DOHH2 (cell line): ENCODE measurements around the gene TRIML1.

Source experiments
- H3F3A ChIP-seq: fragments of 200-600 bp; sonication (generic), shearing (Covaris generic); 2 replicates; pipeline ENCODE4 v1.6.0; 2016; ENCODE audit warnings: antibody characterized with exemption, mild to moderate bottlenecking; ENCODE audit not compliant: control insufficient read depth, insufficient read depth
- H3K27ac ChIP-seq: fragments of 200-600 bp; sonication (generic); 2 replicates; pipeline ENCODE4 v1.5.1; 2014; ENCODE audit warnings: low read depth, mild to moderate bottlenecking, low read length, moderate library complexity
- H3K27me3 ChIP-seq: fragments of 200-600 bp; sonication (generic); 2 replicates; pipeline ENCODE4 v1.6.1; 2014; ENCODE audit warnings: mild to moderate bottlenecking, low read length, mixed read lengths; ENCODE audit not compliant: control insufficient read depth
- H3K36me3 ChIP-seq: fragments of 200-600 bp; sonication (generic); 2 replicates; pipeline ENCODE4 v1.6.1; 2014; ENCODE audit warnings: mild to moderate bottlenecking, low read length, moderate library complexity, mixed read lengths; ENCODE audit not compliant: control insufficient read depth
- H3K4me1 ChIP-seq: fragments of 200-600 bp; sonication (generic); 2 replicates; pipeline ENCODE4 v1.6.1; 2014; ENCODE audit warnings: mild to moderate bottlenecking, low read length, mixed read lengths; ENCODE audit not compliant: control insufficient read depth
- H3K4me2 ChIP-seq: fragments of 200-600 bp; sonication (generic); 2 replicates; pipeline ENCODE4 v1.6.0; 2014; ENCODE audit warnings: mild to moderate bottlenecking, low read length, moderate library complexity
- H3K4me3 ChIP-seq: fragments of 200-600 bp; sonication (generic); 2 replicates; pipeline ENCODE4 v1.5.1; 2014; ENCODE audit warnings: mild to moderate bottlenecking, low read length, mixed read lengths
- H3K79me2 ChIP-seq: fragments of 200-600 bp; sonication (generic); 2 replicates; pipeline ENCODE4 v1.6.1; 2014; ENCODE audit warnings: mild to moderate bottlenecking, low read length, mixed read lengths; ENCODE audit not compliant: control insufficient read depth
- H3K9me2 ChIP-seq: fragments of 200-600 bp; sonication (generic); replicated peaks from 2 replicates; pipeline ENCODE4 v1.6.1; 2014; ENCODE audit warnings: mild to moderate bottlenecking, low read length, mixed read lengths; ENCODE audit not compliant: control insufficient read depth
- H3K9me3 ChIP-seq: fragments of 200-600 bp; sonication (generic); 2 replicates; pipeline ENCODE4 v1.6.1; 2014; ENCODE audit warnings: antibody characterized with exemption, low read length, mixed read lengths; ENCODE audit not compliant: control insufficient read depth, insufficient read depth
- H4K20me1 ChIP-seq: fragments of 200-600 bp; sonication (generic); 2 replicates; pipeline ENCODE4 v1.6.0; 2014; ENCODE audit warnings: low read depth, mild to moderate bottlenecking, antibody characterized with exemption, low read length, moderate library complexity; ENCODE audit not compliant: control insufficient read depth, insufficient read depth
- CTCF ChIP-seq: fragments of 200-600 bp; sonication (generic); IDR thresholded peaks from one replicate; pipeline ENCODE4 v1.5.1; 2014; ENCODE audit warnings: antibody characterized with exemption, mild to moderate bottlenecking, low read depth, low read length; ENCODE audit not compliant: poor library complexity, severe bottlenecking
- EZH2phosphoT487 ChIP-seq: fragments of 200-600 bp; sonication (generic); IDR thresholded peaks from 2 replicates; pipeline ENCODE4 v1.6.1; 2017; ENCODE audit warnings: borderline replicate concordance, mild to moderate bottlenecking, antibody characterized with exemption, low read length, moderate library complexity, mixed read lengths

TRIML1 gene

GRCh38 chr4:188117631-188118324 is 21.5 kb upstream of the TRIML1 start:
- H3K79me2 ChIP-seq, result no peaks in the 10 kb centered on the region
- TF ChIP-seq EZH2phosphoT487 (no peak), CTCF (no peak)
- H3K9me2 ChIP-seq, result no peaks in the 10 kb centered on the region
- H3K4me1 ChIP-seq, result no peaks in the 10 kb centered on the region
- H4K20me1 ChIP-seq, result no peaks in the 10 kb centered on the region
- no peak overlapping the region for H3K4me2 ChIP-seq
- no peak overlapping the region for H3K27ac ChIP-seq
- no peak overlapping the region for H3K4me3 ChIP-seq
- H3K36me3 ChIP-seq, result no peaks in the 10 kb centered on the region
- H3F3A ChIP-seq, result no peaks in the 10 kb centered on the region
- H3K27me3 ChIP-seq, result no peaks in the 10 kb centered on the region
- peaks cover 4% of the 10 kb centered on the region; the same call in 1 of the 2 replicates for H3K9me3 ChIP-seq

GRCh38 chr4:188121530-188121929 is 17.7 kb upstream of the TRIML1 start:
- Histone ChIP-seq H3K4me2 (no peak overlapping the region), H3K4me1 (no peaks in the 10 kb centered on the region), H3K27ac (no peak overlapping the region), H4K20me1 (no peaks in the 10 kb centered on the region), H3K79me2 (no peaks in the 10 kb centered on the region), H3K4me3 (no peak overlapping the region), H3K9me2 (no peaks in the 10 kb centered on the region), H3F3A (no peaks in the 10 kb centered on the region), H3K9me3 (no peaks in the 10 kb centered on the region), H3K27me3 (no peaks in the 10 kb centered on the region), H3K36me3 (no peaks in the 10 kb centered on the region)
- TF ChIP-seq EZH2phosphoT487 (no peak), CTCF (no peak)

- Histone ChIP-seq H3K27ac (no peak overlapping the region), H3K4me1 (no peaks in the 10 kb centered on the region), H3F3A (no peaks in the 10 kb centered on the region), H3K4me2 (no peak overlapping the region), H3K9me2 (no peaks in the 10 kb centered on the region), H3K4me3 (no peak overlapping the region), H3K36me3 (no peaks in the 10 kb centered on the region), H3K79me2 (no peaks in the 10 kb centered on the region), H4K20me1 (no peaks in the 10 kb centered on the region), H3K9me3 (peaks cover 4% of the 10 kb centered on the region; the same call in 1 of the 2 replicates), H3K27me3 (no peaks in the 10 kb centered on the region)
- TF ChIP-seq CTCF (no peak), EZH2phosphoT487 (no peak)
Observed at GRCh38 chr4:188127214-188127874, 11.9 kb upstream of the TRIML1 start.
